ENCODE data around the gene KIF3A. TPM values are rescaled to one million over a fixed set of nuclear protein-coding genes. Genes with fewer than 3 reads are reported as not detected.

KIF3A gene
- total RNA-seq, 1 experiment from 2014 or later, result 13.2 TPM

- Histone ChIP-seq H2BK15ac (ENCODE audit: low read depth, low read length) (no peak overlapping the region), H4K8ac (replicated peaks; ENCODE audit: insufficient read length, low read depth, low read length) (no peak overlapping the region), H4K5ac (ENCODE audit: insufficient read length, low read depth, low read length) (no peak overlapping the region), H2AK5ac (ENCODE audit: insufficient read length, low read length) (no peak overlapping the region), H3K9me3 (ENCODE audit: control insufficient read depth, low read depth, low read length) (no peaks in the 10 kb centered on the region), H3K27ac (ENCODE audit: insufficient read length, low read depth, low read length) (no peak overlapping the region), H3K79me1 (ENCODE audit: insufficient read depth, low read depth, low read length, poor library complexity, severe bottlenecking) (no peaks in the 10 kb centered on the region), H3K4me1 (ENCODE audit: insufficient read depth, low read length) (no peaks in the 10 kb centered on the region), H2BK120ac (ENCODE audit: low read depth, low read length, poor library complexity, severe bottlenecking) (no peak overlapping the region), H3K27me3 (ENCODE audit: insufficient read depth, low read length) (no peaks in the 10 kb centered on the region), H3K4me2 (ENCODE audit: insufficient read depth, insufficient read length, low read length) (no peak overlapping the region), H3K4ac (ENCODE audit: low read depth, low read length) (no peak overlapping the region), H3K18ac (ENCODE audit: insufficient read length, low read depth, low read length) (no peak overlapping the region), H3K23ac (ENCODE audit: insufficient read length, low read depth, low read length) (no peak overlapping the region), H2BK12ac (ENCODE audit: insufficient read length, low read depth, low read length) (no peak overlapping the region), H2AFZ (ENCODE audit: low read length) (no peak overlapping the region), H4K20me1 (ENCODE audit: control insufficient read depth, insufficient read depth, insufficient read length) (no peaks in the 10 kb centered on the region), H3T11ph (ENCODE audit: low read length) (no peak overlapping the region), H3K14ac (ENCODE audit: insufficient read depth, low read length) (no peak overlapping the region), H3K56ac (ENCODE audit: insufficient read length, low read depth, low read length) (no peak overlapping the region), H4K91ac (ENCODE audit: insufficient read length, low read depth, low read length) (no peak overlapping the region), H3K23me2 (ENCODE audit: insufficient read length, low read depth, low read length, poor library complexity, severe bottlenecking) (no peaks in the 10 kb centered on the region), H2BK5ac (ENCODE audit: insufficient read length, low read length) (no peak overlapping the region), H3K9ac (ENCODE audit: extremely low read depth, insufficient read length, low read length) (no peak overlapping the region), H3K79me2 (ENCODE audit: insufficient read depth, low read length) (no peaks in the 10 kb centered on the region), H2BK20ac (ENCODE audit: low read depth, low read length, poor library complexity, severe bottlenecking) (no peak overlapping the region)
- no peak for DNase-seq
- Mint-ChIP-seq H3K4me1 (no peaks in the 10 kb centered on the region), H3K4me3 (no peak overlapping the region), H3K27ac (no peak overlapping the region), H3K36me3 (ENCODE audit: insufficient read depth in 1 of 3, low read depth in 3 of 3) (peaks cover 2 to 10% (median 4%) of the 10 kb centered on the region in 3 experiments; a peak in 5 of 7 replicates), H3K27me3 (ENCODE audit: low read depth) (no peaks in the 10 kb centered on the region), H3K9me3 (no peaks in the 10 kb centered on the region; a peak in 1 of 5 replicates)
- no CpG with 5 or more reads among the region's 2 CpGs for WGBS (ENCODE audit: extremely low coverage, insufficient read length, low lambda C conversion rate)
- TF ChIP-seq CTCF (conservative IDR thresholded peaks at IDR 0.05), result no peak
Measured at GRCh38 chr5:132725745-132726144, 11.6 kb downstream of the KIF3A start.
